Measurements from ENCODE around the gene CTSL. TPM values are rescaled to one million over a fixed set of nuclear protein-coding genes. Genes with fewer than 3 reads are reported as not detected.

The CTSL gene
- total and polyA plus RNA-seq, 3 donors from 2014 or later, result 100 to 185 (median 105) TPM

GRCh38 chr9:87717456-87717855, 8.5 kb upstream of the CTSL start:
- intact Hi-C loops (cut with DNase I; ENCODE audit: low total_unique reads), result no loop called here
- Histone ChIP-seq H3K4me3 (no peak overlapping the region), H3K9me3 (no peaks in the 10 kb centered on the region), H3K4me1 (peaks cover 9% of the 10 kb centered on the region), H3K27me3 (no peaks in the 10 kb centered on the region), H3K27ac (no peak overlapping the region), H3K36me3 (ENCODE audit: low read depth, missing control alignments) (no peaks in the 10 kb centered on the region)
- WGBS, 2 donors, result 78 to 92% methylated on average over 1 of the region's 1 CpG
- no peak for TF ChIP-seq POLR2A (IDR thresholded peaks at IDR 0.05)
- no peak for TF ChIP-seq CTCF (IDR thresholded peaks at IDR 0.05)
- DNase-seq, result no peak

GRCh38 chr9:87718231-87718630, 7.7 kb upstream of the CTSL start:
- WGBS, 2 donors, result 93 to 94% methylated on average over 3 of the region's 3 CpGs
- H3K4me1 ChIP-seq, result peaks cover 9% of the 10 kb centered on the region
- H3K4me3 ChIP-seq, result no peak overlapping the region

GRCh38 chr9:87718852-87719612, 6.9 kb upstream of the CTSL start:
- H3K9me3 ChIP-seq, result no peaks in the 10 kb centered on the region
- no peak overlapping the region for H3K27ac ChIP-seq
- no peak for DNase-seq
- no peaks in the 10 kb centered on the region for H3K27me3 ChIP-seq
- no peak for TF ChIP-seq POLR2A (IDR thresholded peaks at IDR 0.05)
- no peak for TF ChIP-seq CTCF (IDR thresholded peaks at IDR 0.05)
- peaks cover 9% of the 10 kb centered on the region for H3K4me1 ChIP-seq
- H3K36me3 ChIP-seq (ENCODE audit: low read depth, missing control alignments), result no peaks in the 10 kb centered on the region
- WGBS, 2 donors, result 80 to 87% methylated on average over 6 of the region's 6 CpGs
- intact Hi-C loops (cut with DNase I; ENCODE audit: low total_unique reads), result no loop called here
- H3K4me3 ChIP-seq, result no peak overlapping the region

More at GRCh38 chr9:87718231-87718630, 7.7 kb upstream of the CTSL start:
- Histone ChIP-seq H3K27ac (no peak overlapping the region), H3K9me3 (no peaks in the 10 kb centered on the region), H3K27me3 (no peaks in the 10 kb centered on the region), H3K36me3 (ENCODE audit: low read depth, missing control alignments) (no peaks in the 10 kb centered on the region)
- DNase-seq, result no peak
- intact Hi-C loops (cut with DNase I; ENCODE audit: low total_unique reads), result no loop called here
- TF ChIP-seq POLR2A (IDR thresholded peaks at IDR 0.05) (no peak), CTCF (IDR thresholded peaks at IDR 0.05) (no peak)

GRCh38 chr9:87720173-87720572, 5.7 kb upstream of the CTSL start:
- no peak overlapping the region for H3K27ac ChIP-seq
- H3K4me1 ChIP-seq, result no peaks in the 10 kb centered on the region
- no peak for DNase-seq
- 93 to 97% methylated on average over 2 of the region's 2 CpGs for WGBS, 2 donors
- no peak overlapping the region for H3K4me3 ChIP-seq
- no peaks in the 10 kb centered on the region for H3K36me3 ChIP-seq (ENCODE audit: low read depth, missing control alignments)
- intact Hi-C loops (cut with DNase I; ENCODE audit: low total_unique reads), result no loop called here
- TF ChIP-seq CTCF (IDR thresholded peaks at IDR 0.05), result no peak
- no peaks in the 10 kb centered on the region for H3K9me3 ChIP-seq
- H3K27me3 ChIP-seq, result no peaks in the 10 kb centered on the region
